Activated CD8-positive, alpha-beta memory T cell treated with anti-CD3 and anti-CD28 coated beads, Interleukin-2, amount 10 ng/mL, durations not matched to agents 7 days and 5 days (primary cell): Measurements from ENCODE around the gene DBN1. TPM values are rescaled to one million over a fixed set of nuclear protein-coding genes. Genes with fewer than 3 reads are reported as not detected.
"Not testable (repeated sequence)": the region's sequence is repeated elsewhere in the genome, so short reads cannot be mapped to it uniquely, and the experiment has no call there.

Source experiments
- ATAC-seq: fragments of 150-1000 bp; cut with Tn5 transposase; one replicate; pipeline ENCODE4 v1.10.0; 2021; ENCODE audit warnings: moderate library complexity
- CTCF ChIA-PET: fragments of 350-600 bp; sonication (Branson Sonifier 250); formaldehyde crosslinking; loops from one replicate; lab custom pipeline; 2021; ENCODE audit warnings: antibody characterized with exemption; lab: Charles Lee
- DNase-seq: peaks from one replicate; pipeline ENCODE4 v3.0.0-alpha.2; 2020
- H3K27ac Mint-ChIP-seq: one replicate; pipeline ENCODE4 v1.8.0; 2021; ENCODE audit warnings: mild to moderate bottlenecking, mixed read lengths
- H3K27me3 Mint-ChIP-seq: one replicate; pipeline ENCODE4 v1.8.0; 2021; ENCODE audit warnings: mixed read lengths
- H3K36me3 Mint-ChIP-seq: one replicate; pipeline ENCODE4 v1.8.0; 2021; ENCODE audit warnings: mild to moderate bottlenecking, mixed read lengths
- H3K4me1 Mint-ChIP-seq: one replicate; pipeline ENCODE4 v1.8.0; 2021; ENCODE audit warnings: mixed read lengths
- H3K4me3 Mint-ChIP-seq: one replicate; pipeline ENCODE4 v1.8.0; 2021; ENCODE audit warnings: mild to moderate bottlenecking, moderate library complexity, mixed read lengths
- H3K9me3 Mint-ChIP-seq: one replicate; pipeline ENCODE4 v1.8.0; 2022; ENCODE audit warnings: low read depth, mixed read lengths
- total RNA-seq, 2 experiments: library from RNA; stranded (reverse); gene quantifications; one replicate each; pipeline ENCODE4 v1.2.3, GENCODE V29; 2021

The DBN1 gene
- total RNA-seq, 2 experiments from 2014 or later = 81.5 to 128 TPM

DNA sequence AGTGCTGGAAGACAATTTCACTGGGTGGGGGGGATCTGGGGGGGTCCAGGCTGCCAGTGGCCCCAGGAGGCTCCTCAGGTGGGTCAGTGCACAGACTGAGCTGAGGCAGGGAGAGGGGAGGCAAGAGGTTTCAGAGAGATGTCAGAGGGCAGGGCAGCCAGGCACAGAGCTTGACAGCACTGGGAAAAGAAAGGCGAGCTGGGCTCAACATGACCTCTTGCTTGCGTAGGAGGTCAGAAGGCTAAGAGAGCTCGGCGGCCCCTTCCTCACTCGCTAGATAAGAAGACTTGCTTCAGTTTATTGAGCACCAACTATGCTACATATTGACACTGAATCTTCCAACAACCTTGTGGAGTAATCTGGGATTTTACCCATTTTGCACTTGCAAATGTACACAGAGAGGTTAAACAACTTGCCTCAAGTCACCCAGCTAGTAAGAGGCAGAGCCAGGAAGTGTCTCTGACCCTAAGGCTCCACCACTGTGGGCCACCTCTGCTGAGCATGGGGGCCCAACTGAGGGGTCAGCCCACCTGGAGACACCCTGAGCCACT, 20.4 kb upstream of the DBN1 start:
- Mint-ChIP-seq H3K9me3 (no peaks in the 10 kb centered on the region), H3K4me3 (no peak overlapping the region), H3K36me3 (peaks cover 12% of the 10 kb centered on the region), H3K27ac (peak overlapping the region; percentile 81), H3K4me1 (peaks cover 40% of the 10 kb centered on the region), H3K27me3 (peaks cover 8% of the 10 kb centered on the region)
- ATAC-seq (no peak), DNase-seq (no peak)
- CTCF ChIA-PET = interaction anchor here (0.9 to 19.2 kb wide), 9 partner anchors 8 to 122 kb away, joined by 3 to 193 read pairs (median 5); partner anchors contain the start of genes DBN1 and GRK6

DNA sequence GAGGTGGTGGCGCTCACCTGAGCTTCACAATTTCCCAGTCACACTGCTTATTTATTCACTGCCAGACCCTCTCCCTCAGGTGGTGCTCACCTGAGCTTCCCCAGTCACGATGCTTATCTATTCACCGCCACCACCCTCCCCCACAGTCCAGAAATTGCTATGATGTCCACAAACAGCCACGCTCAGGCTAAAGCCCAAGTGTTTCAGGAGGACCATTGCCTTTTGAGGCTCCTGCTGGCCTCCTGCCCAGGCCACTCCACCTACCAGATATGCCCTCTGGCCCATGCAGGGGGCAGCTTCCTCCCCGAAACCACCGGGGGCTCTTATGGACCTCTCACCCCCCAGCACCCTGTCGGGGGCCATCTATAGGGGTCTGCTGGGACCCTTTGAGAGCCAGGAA, 19.4 kb upstream of the DBN1 start:
- H3K9me3 Mint-ChIP-seq = no peaks in the 10 kb centered on the region
- H3K4me3 Mint-ChIP-seq = no peak overlapping the region
- peaks cover 12% of the 10 kb centered on the region for H3K36me3 Mint-ChIP-seq
- CTCF ChIA-PET = interaction anchor here (0.5 to 19.2 kb wide), 10 partner anchors 9 to 121 kb away, joined by 3 to 193 read pairs (median 5); partner anchors contain the start of gene DBN1
- H3K27ac Mint-ChIP-seq = peak overlapping the region; percentile 30
- peaks cover 31% of the 10 kb centered on the region for H3K4me1 Mint-ChIP-seq
- DNase-seq = no peak
- H3K27me3 Mint-ChIP-seq = no peaks in the 10 kb centered on the region
- ATAC-seq = no peak

DNA sequence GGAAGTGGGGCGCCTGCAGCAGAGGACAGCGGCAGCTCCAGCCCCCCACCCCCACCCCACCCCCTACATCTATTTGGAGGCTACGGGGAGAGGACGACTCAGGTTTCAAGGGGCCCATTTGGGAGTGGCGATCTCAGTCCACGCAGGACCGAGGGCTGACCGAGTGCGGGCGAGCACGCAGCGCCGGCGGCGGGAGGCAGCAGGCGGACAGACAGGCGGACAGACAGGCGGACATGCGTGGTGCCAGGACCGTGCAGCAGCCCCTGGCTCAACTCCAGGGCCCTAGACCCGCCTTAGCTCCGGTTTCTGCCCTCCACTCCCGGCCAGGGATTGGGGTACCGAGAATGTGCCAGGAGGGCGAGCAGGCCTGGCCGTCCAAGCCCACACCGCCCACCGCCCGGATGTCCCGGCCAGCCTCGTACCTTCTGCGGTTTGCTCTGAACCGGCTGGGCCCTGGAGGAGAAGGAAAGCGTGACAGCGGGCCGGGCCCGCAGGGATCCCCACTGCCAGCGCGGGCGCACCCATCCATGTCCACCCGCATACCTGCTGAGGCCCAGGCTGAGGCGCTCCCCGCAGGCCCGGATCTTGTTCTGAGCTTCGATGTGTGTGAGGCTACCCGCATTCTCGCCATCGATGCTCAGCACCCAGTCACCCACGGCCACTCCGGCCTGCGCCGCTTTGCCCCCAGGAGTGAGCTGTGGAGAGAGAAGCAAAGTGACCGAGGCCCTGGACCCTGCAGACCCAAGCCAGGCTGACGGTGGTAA, 18.7 kb upstream of the DBN1 start:
- DNase-seq (no peak), ATAC-seq (no peak)
- peak overlapping the region; percentile 30 for H3K27ac Mint-ChIP-seq
- H3K9me3 Mint-ChIP-seq = no peaks in the 10 kb centered on the region
- H3K36me3 Mint-ChIP-seq = peaks cover 12% of the 10 kb centered on the region
- no peaks in the 10 kb centered on the region for H3K27me3 Mint-ChIP-seq
- H3K4me1 Mint-ChIP-seq = peaks cover 30% of the 10 kb centered on the region
- CTCF ChIA-PET = interaction anchor here (0.5 to 19.2 kb wide), 9 partner anchors 10 to 120 kb away, joined by 3 to 193 read pairs (median 5); partner anchors contain the start of gene DBN1
- no peak overlapping the region for H3K4me3 Mint-ChIP-seq

DNA sequence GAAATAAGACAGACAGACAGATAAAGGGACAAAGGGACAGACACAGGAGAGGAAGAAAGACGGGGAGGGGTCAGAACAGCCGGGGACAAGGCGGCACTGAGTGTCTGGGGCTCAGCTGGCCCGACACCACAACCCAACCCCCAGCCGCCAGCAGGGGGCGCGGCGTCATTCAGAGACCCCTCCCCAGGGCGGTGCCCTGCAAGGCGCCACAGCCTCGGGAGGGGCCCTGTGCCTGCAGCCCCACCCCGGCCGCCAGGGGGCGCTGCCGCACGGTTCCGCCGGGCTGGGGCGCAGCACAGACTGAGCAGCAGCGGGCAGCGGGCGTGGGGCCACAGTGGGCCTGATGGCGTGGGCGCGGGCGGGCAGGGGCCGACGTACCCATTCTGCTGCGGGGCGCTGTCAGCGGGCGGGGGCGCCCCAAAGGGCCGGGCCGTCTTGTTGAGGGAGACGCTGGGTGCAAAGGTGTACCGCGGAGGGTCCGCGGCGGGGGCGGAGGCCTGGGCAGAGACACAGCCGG, 18.1 kb upstream of the DBN1 start:
- Mint-ChIP-seq H3K9me3 (no peaks in the 10 kb centered on the region), H3K36me3 (peaks cover 13% of the 10 kb centered on the region), H3K27ac (no peak overlapping the region), H3K4me1 (peaks cover 30% of the 10 kb centered on the region), H3K27me3 (no peaks in the 10 kb centered on the region), H3K4me3 (no peak overlapping the region)
- no peak for DNase-seq
- ATAC-seq = no peak
- CTCF ChIA-PET = interaction anchor here (1.0 to 19.2 kb wide), 3 partner anchors 14 to 34 kb away, joined by 4 to 193 read pairs (median 136); partner anchors contain the start of gene DBN1

DNA sequence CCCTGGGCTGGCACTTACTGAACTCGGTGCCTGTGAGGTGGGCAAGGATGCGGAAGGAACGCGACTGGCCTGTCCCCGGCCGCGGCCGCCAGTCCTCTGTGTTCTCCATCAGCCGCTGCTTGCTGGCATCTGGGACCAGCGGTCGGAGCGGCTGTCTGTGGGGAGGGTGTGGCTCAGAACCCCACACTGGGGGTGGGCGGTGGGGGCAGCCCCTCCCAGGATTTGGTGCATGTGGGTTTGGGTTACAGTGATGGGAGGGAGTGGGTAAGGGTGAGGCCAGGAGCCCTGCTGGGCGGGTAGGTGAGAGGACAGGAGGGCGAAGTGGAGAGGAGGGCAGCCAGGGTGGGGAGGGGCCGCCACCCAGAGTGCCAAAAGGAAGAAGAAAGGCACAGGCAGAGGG, 17.6 kb upstream of the DBN1 start:
- Mint-ChIP-seq H3K4me3 (no peak overlapping the region), H3K27ac (no peak overlapping the region), H3K9me3 (no peaks in the 10 kb centered on the region), H3K36me3 (peaks cover 15% of the 10 kb centered on the region), H3K27me3 (no peaks in the 10 kb centered on the region), H3K4me1 (peaks cover 27% of the 10 kb centered on the region)
- CTCF ChIA-PET = interaction anchor here (1.0 to 19.2 kb wide), 2 partner anchors 13 to 33 kb away, joined by 4 to 193 read pairs; no protein-coding TSS in a partner anchor
- ATAC-seq (no peak), DNase-seq (no peak)

DNA sequence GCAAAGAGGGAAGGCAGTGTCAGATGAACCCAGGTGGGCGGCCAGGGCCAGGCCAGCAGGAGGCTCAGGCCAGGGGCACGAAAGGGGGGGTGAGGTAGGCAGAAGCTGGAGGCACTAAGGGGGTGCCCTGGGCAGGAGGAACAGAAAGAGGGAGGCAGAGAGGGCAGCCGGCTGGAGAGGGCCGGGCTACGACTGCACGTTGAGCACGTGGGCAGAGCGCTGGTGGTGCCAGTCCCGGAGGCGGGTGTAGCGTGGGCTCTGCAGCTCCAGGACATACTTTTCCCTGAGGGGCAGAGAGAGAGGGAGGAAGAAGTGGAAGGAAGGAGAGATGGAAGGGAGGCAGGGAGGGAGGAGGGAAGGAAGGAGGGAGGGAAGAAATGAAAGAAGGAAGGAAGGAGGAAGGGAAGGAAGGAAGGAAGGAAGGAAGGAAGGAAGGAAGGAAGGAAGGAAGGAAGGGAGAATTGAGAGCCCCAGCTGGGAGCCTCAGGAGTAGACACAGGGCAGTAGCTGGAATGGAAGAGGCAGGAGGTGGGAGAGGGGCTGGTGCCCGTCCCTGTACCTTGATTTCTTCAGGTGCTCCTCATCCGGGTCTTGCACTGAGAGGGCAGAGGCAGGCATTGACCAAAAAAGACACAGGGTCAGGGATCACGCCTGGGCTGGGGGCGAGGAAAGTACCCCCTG, 17.0 kb upstream of the DBN1 start:
- Mint-ChIP-seq H3K4me3 (no peak overlapping the region), H3K27me3 (no peaks in the 10 kb centered on the region), H3K4me1 (peaks cover 22% of the 10 kb centered on the region), H3K9me3 (no peaks in the 10 kb centered on the region), H3K36me3 (peaks cover 15% of the 10 kb centered on the region), H3K27ac (no peak overlapping the region)
- CTCF ChIA-PET = interaction anchor here (1.1 to 19.2 kb wide), 5 partner anchors 11 to 100 kb away, joined by 3 to 193 read pairs (median 5); no protein-coding TSS in a partner anchor
- DNase-seq = no peak
- ATAC-seq = no peak

DNA sequence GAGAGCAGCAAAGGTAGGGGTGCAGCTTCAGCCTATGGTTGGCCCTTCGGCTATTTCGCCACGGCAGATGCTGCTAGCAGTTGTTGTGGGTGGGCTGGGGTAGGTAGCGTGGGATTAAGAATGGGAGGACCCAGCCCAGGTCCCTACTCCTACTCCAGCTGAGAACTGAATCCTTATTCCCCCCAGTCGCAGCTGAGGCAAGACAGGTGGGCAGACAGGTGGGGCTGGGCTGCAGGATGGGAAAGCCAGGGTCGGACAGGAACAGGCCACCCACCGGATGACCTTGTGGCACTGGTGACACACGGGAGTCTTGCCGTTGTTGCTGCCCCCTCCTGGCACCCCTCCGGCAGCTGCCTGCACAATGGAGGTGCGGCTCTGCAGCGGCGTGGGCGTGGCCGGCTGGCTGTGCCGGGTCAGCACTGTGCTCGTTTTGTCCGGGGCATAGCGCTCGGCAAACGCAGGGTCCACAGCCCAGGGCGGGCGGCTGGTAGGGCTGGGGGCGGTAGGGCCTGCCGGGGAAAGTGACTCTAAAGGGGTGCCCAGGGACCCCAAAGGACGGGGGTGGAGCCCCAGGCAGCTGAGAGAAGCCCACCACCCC, 15.8 kb upstream of the DBN1 start:
- H3K36me3 Mint-ChIP-seq = peaks cover 15% of the 10 kb centered on the region
- no peak for DNase-seq
- H3K9me3 Mint-ChIP-seq = no peaks in the 10 kb centered on the region
- H3K4me1 Mint-ChIP-seq = peaks cover 12% of the 10 kb centered on the region
- ATAC-seq = no peak
- no peak overlapping the region for H3K27ac Mint-ChIP-seq
- H3K27me3 Mint-ChIP-seq = no peaks in the 10 kb centered on the region
- CTCF ChIA-PET = interaction anchor here (0.8 to 19.2 kb wide), 6 partner anchors 10 to 99 kb away, joined by 3 to 193 read pairs (median 4); no protein-coding TSS in a partner anchor
- H3K4me3 Mint-ChIP-seq = no peak overlapping the region

DNA sequence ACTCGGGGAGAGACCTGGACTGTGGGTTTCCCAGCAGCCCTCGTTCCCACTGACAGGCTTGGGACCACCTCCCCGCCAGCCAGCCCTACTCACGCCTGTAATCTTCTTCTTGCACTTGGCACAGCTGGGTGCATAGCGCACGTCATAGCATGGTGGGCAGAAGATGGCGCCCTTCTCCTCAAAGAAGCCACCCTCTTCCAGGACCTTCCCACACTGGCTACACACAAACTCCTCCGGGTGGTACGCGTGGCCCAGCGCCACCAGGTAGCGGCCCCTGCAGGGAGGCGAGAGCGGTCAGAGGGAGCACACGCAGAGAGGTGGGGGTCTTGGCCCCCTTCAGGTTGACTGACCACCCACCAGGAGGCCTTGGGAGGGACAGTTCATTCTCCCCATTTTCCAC, 14.5 kb upstream of the DBN1 start:
- ATAC-seq = no peak
- Mint-ChIP-seq H3K4me3 (no peak overlapping the region), H3K27ac (no peak overlapping the region), H3K27me3 (no peaks in the 10 kb centered on the region), H3K4me1 (peaks cover 4% of the 10 kb centered on the region), H3K36me3 (peaks cover 17% of the 10 kb centered on the region), H3K9me3 (no peaks in the 10 kb centered on the region)
- CTCF ChIA-PET = interaction anchor here (1.1 to 19.2 kb wide), 5 partner anchors 9 to 84 kb away, joined by 3 to 193 read pairs (median 6); partner anchors contain the start of gene PDLIM7
- no peak for DNase-seq

DNA sequence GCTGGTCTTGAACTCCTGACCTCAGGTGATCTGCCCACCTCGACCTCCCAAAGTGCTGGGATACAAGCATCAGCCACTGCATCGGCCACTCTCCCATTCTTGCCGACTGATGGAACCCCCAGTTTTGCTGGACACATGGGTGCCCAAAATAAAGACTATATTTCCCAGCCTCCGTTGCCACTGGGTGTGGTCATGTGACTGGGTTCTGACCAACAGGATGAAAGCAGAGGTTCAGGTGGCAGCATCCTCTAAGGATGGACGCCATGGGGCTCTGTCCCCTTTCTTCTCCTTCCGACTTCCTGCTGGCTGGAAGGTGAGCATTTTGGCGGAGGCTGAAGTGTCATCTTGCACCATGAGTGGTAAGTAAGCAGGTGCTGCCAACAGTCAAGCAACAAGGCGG, 13.7 kb upstream of the DBN1 start:
- Mint-ChIP-seq H3K4me1 (no peaks in the 10 kb centered on the region), H3K27ac (no peak overlapping the region), H3K27me3 (no peaks in the 10 kb centered on the region), H3K9me3 (no peaks in the 10 kb centered on the region), H3K36me3 (peaks cover 16% of the 10 kb centered on the region), H3K4me3 (no peak overlapping the region)
- DNase-seq = no peak
- CTCF ChIA-PET = interaction anchor here (0.6 to 19.2 kb wide), 4 partner anchors 11 to 115 kb away, joined by 3 to 193 read pairs (median 6); no protein-coding TSS in a partner anchor
- no peak for ATAC-seq

DNA sequence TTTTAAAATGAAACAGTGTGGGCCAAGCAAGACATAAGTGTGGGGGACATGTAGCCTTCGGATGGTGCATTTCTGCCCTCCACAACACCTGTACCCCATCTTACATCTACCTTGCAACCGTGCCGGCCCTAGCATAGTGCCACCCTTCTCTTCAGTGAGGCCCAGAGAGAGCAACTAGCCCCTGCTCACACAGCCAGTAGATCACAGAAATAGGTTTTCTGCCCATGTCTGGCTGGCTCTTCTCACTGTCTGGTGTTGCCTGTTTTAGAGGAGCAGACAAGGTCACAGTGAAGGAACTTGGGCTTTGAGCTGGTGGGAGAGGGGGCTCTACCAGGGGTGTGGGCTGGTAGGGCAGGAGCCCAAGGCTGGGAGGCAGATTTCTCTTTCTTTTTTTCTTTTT, 12.8 kb upstream of the DBN1 start:
- CTCF ChIA-PET = interaction anchor here (1.4 to 19.2 kb wide), 5 partner anchors 10 to 82 kb away, joined by 3 to 193 read pairs (median 6); no protein-coding TSS in a partner anchor
- no peak overlapping the region for H3K4me3 Mint-ChIP-seq
- DNase-seq (no peak), ATAC-seq (no peak)
- peaks cover 13% of the 10 kb centered on the region for H3K36me3 Mint-ChIP-seq
- no peak overlapping the region for H3K27ac Mint-ChIP-seq
- H3K4me1 Mint-ChIP-seq = no peaks in the 10 kb centered on the region
- no peaks in the 10 kb centered on the region for H3K9me3 Mint-ChIP-seq
- H3K27me3 Mint-ChIP-seq = no peaks in the 10 kb centered on the region

DNA sequence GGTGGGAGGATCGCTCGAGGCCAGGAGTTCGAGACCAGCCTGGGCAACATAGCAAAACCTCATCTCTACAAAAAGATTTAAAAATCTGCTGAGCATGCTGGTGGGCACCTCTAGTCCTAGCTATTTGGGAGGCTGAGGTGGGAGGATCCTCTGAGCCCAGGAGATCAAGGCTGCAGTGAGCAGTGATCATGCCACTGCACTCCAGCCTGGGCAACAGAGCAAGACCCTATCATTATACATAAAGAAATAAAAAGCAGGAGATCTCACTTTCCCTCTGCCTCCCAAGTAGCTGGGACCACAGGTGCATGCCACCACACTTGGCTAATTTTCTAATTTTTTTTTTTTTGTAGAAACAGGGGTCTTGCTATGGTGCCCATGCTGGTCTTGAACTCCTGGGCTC, 12.3 kb upstream of the DBN1 start:
- H3K4me3 Mint-ChIP-seq, DNase-seq, H3K27me3 Mint-ChIP-seq, ATAC-seq, H3K9me3 Mint-ChIP-seq, H3K4me1 Mint-ChIP-seq, H3K27ac Mint-ChIP-seq: not testable (repeated sequence)
- H3K36me3 Mint-ChIP-seq = peaks cover 11% of the 10 kb centered on the region
- CTCF ChIA-PET = interaction anchor here (1.4 kb wide), 2 partner anchors 15 to 22 kb away, joined by 3 read pairs; no protein-coding TSS in a partner anchor

DNA sequence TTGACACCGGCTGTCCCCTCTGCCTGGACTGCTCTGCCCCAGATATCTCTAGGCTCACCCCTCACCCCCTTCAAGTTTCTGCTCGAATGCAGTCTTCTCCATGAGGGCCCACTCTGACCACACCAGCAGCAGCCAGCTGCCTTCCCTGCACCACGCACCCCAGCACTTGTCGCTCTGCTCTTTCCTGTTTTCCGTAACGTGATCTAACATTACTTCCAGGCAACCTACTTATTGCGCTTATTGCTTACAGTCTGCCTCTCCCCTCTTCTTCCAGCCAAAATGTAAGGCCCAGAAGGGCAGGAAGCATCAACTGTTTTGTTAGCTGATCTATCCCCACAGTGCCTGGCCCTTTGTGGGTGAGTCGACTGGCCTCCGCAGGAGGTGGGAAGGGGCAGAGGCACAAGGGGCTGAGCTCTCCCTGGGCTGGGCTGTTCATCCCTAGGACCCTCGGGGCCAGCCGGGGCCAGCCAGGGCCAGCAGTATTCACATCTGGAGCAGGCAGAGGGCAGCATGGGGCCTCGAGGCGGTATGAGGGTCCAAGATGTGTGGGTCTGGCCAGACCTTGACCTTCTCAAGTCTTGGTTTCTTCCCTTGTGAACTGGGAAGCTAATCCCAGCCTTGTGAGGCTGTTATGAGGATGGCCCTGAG, 11.6 kb upstream of the DBN1 start:
- Mint-ChIP-seq H3K27ac (no peak overlapping the region), H3K36me3 (peaks cover 7% of the 10 kb centered on the region), H3K27me3 (no peaks in the 10 kb centered on the region), H3K9me3 (no peaks in the 10 kb centered on the region), H3K4me1 (peaks cover 2% of the 10 kb centered on the region), H3K4me3 (no peak overlapping the region)
- no peak for DNase-seq
- no peak for ATAC-seq
- CTCF ChIA-PET = interaction anchor here (0.9 to 1.4 kb wide), 3 partner anchors 14 to 21 kb away, joined by 3 read pairs; no protein-coding TSS in a partner anchor
